Fibroblast of mammary gland (primary cell): Measurements from ENCODE around the gene LMAN1L.

Experiments
- DNase-seq: peaks from one replicate; pipeline ENCODE4 v3.0.0-alpha.2; 2010; ENCODE audit warnings: low read depth
- H3K4me3 ChIP-seq: 2 replicates; pipeline ENCODE4 v1.5.1; 2011; ENCODE audit warnings: low read depth, mild to moderate bottlenecking, low read length, moderate library complexity; ENCODE audit not compliant: control insufficient read depth
- CTCF ChIP-seq: conservative IDR thresholded peaks from 2 replicates; pipeline ENCODE4 v1.5.1; 2011; ENCODE audit warnings: low read depth, low read length, inconsistent platforms; ENCODE audit not compliant: control insufficient read depth, insufficient read depth

LMAN1L gene

GRCh38 chr15:74870436-74871215 is 58.0 kb downstream of the LMAN1L start:
- H3K4me3 ChIP-seq: no peak overlapping the region
- no peak for TF ChIP-seq CTCF
- DNase-seq: no peak

GRCh38 chr15:74872702-74873035 is 60.0 kb downstream of the LMAN1L start:
- H3K4me3 ChIP-seq: peak overlapping the region; percentile 84
- no peak for TF ChIP-seq CTCF
- no peak for DNase-seq

GRCh38 chr15:74873036-74873755 is 60.6 kb downstream of the LMAN1L start, which contains the start of gene SCAMP2:
SCAMP2 (minus strand) TSS chr15:74873365; CDS start chr15:74873255, 110 bp downstream.
- peak; percentile 92 for DNase-seq
- H3K4me3 ChIP-seq: peak within 1 kb of the TSS; percentile 84
- no peak for TF ChIP-seq CTCF

GRCh38 chr15:74873756-74874424 is 61.3 kb downstream of the LMAN1L start:
- H3K4me3 ChIP-seq: peak overlapping the region; percentile 84
- DNase-seq: peak; percentile 30

More at GRCh38 chr15:74873756-74874424, 61.3 kb downstream of the LMAN1L start:
- TF ChIP-seq CTCF: no peak
